WTC11 (cell line): Measurements from ENCODE around the gene HS3ST3A1.

Experiments
- GTF2I ChIP-seq: fragments of 250-450 bp; sonication (Bioruptor Pico); conservative IDR thresholded peaks from 2 replicates; pipeline ENCODE4 v1.4.0; 2021; ENCODE audit warnings: mild to moderate bottlenecking
- NR2C2 ChIP-seq: sonication (generic); formaldehyde crosslinking; IDR thresholded peaks from 2 replicates; pipeline ENCODE4 v1.8.0; 2022; ENCODE audit warnings: mild to moderate bottlenecking, missing genetic modification reagents
- TF ChIP-seq, protein P1 (sequence below): fragments of 200-600 bp; IDR thresholded peaks from 2 replicates; pipeline ENCODE4 v1.8.0; 2022; ENCODE audit warnings: antibody characterized with exemption
- TF ChIP-seq, protein P2 (sequence below): sonication (generic); formaldehyde crosslinking; IDR thresholded peaks from 2 replicates; pipeline ENCODE4 v1.8.1; 2022; ENCODE audit warnings: low read depth, missing genetic modification reagents, borderline replicate concordance
- TF ChIP-seq, protein P3 (sequence below): sonication (generic); formaldehyde crosslinking; conservative IDR thresholded peaks from 2 replicates; pipeline ENCODE4 v1.8.1; 2022; ENCODE audit warnings: mild to moderate bottlenecking, missing genetic modification reagents

DNA sequence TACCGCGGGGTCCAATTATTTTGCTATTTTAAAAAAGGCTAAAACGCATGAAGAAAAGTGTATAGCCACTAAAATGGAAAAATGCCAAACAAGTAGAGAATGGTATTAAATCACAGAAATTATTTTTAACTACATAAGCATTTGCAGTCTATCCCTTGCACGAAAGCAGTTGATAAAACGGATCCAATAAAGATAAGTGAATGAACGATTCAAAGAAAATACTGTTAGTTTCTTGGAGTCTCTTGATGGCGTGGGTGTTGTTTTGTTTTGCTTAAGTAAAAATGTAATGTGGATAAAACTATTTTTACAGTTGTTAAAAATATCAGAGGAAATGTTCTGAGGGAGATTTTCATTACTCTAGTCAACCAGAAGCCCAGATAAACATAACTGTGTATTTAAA is 9.3 kb downstream of the HS3ST3A1 start:
- TF ChIP-seq, protein P1, sequence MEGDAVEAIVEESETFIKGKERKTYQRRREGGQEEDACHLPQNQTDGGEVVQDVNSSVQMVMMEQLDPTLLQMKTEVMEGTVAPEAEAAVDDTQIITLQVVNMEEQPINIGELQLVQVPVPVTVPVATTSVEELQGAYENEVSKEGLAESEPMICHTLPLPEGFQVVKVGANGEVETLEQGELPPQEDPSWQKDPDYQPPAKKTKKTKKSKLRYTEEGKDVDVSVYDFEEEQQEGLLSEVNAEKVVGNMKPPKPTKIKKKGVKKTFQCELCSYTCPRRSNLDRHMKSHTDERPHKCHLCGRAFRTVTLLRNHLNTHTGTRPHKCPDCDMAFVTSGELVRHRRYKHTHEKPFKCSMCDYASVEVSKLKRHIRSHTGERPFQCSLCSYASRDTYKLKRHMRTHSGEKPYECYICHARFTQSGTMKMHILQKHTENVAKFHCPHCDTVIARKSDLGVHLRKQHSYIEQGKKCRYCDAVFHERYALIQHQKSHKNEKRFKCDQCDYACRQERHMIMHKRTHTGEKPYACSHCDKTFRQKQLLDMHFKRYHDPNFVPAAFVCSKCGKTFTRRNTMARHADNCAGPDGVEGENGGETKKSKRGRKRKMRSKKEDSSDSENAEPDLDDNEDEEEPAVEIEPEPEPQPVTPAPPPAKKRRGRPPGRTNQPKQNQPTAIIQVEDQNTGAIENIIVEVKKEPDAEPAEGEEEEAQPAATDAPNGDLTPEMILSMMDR, result no peak
- no peak for TF ChIP-seq GTF2I (CRISPR knock-in tag)
- TF ChIP-seq, protein P2, sequence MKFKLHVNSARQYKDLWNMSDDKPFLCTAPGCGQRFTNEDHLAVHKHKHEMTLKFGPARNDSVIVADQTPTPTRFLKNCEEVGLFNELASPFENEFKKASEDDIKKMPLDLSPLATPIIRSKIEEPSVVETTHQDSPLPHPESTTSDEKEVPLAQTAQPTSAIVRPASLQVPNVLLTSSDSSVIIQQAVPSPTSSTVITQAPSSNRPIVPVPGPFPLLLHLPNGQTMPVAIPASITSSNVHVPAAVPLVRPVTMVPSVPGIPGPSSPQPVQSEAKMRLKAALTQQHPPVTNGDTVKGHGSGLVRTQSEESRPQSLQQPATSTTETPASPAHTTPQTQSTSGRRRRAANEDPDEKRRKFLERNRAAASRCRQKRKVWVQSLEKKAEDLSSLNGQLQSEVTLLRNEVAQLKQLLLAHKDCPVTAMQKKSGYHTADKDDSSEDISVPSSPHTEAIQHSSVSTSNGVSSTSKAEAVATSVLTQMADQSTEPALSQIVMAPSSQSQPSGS (CRISPR knock-in tag), result no peak
- TF ChIP-seq NR2C2 (CRISPR knock-in tag), result no peak
- TF ChIP-seq, protein P3, sequence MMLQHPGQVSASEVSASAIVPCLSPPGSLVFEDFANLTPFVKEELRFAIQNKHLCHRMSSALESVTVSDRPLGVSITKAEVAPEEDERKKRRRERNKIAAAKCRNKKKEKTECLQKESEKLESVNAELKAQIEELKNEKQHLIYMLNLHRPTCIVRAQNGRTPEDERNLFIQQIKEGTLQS (CRISPR knock-in tag), result no peak
